A673 (cell line): Measurements from ENCODE around the gene SLC2A6. TPM values are rescaled to one million over a fixed set of nuclear protein-coding genes. Genes with fewer than 3 reads are reported as not detected.

Source experiments
- BruUV-seq: library from RNA; stranded (reverse); fragments of 400-500 nt; replicated peaks from 2 replicates; lab custom pipeline; 2021; lab: Mats Ljungman, UMichigan
- CTCF ChIA-PET: fragments of 300-600 bp; sonication (Branson Sonifier 250); formaldehyde crosslinking; loops from one replicate; lab custom pipeline; 2022; ENCODE audit warnings: antibody characterized with exemption; lab: Charles Lee
- POLR2A ChIA-PET: fragments of 300-600 bp; sonication (Branson Sonifier 250); formaldehyde crosslinking; loops from one replicate; lab custom pipeline; 2022; ENCODE audit warnings: antibody characterized with exemption; ENCODE audit not compliant: low non-redundant PET; lab: Charles Lee
- DNase-seq: peaks from one replicate; pipeline ENCODE4 v3.0.0-alpha.2; 2015; ENCODE audit warnings: low spot score
- H3K27ac ChIP-seq: fragments of 200-600 bp; sonication (generic); 2 replicates; pipeline ENCODE4 v1.5.1; 2016; ENCODE audit warnings: mixed run types, low read depth, mild to moderate bottlenecking, mixed read lengths, antibody characterized with exemption, low read length; ENCODE audit not compliant: poor library complexity, severe bottlenecking
- H3K27me3 ChIP-seq: fragments of 200-600 bp; sonication (generic); replicated peaks from 2 replicates; pipeline ENCODE4 v1.6.1; 2017; ENCODE audit warnings: mixed run types, low read depth, mild to moderate bottlenecking, mixed read lengths, antibody characterized with exemption, low read length; ENCODE audit not compliant: insufficient read depth, poor library complexity
- H3K36me3 ChIP-seq: fragments of 200-600 bp; sonication (generic); 2 replicates; pipeline ENCODE4 v1.6.1; 2016; ENCODE audit warnings: mixed run types, mild to moderate bottlenecking, mixed read lengths, antibody characterized with exemption, low read length; ENCODE audit not compliant: insufficient read depth, poor library complexity, severe bottlenecking
- H3K4me1 ChIP-seq: fragments of 200-600 bp; sonication (generic); 2 replicates; pipeline ENCODE4 v1.6.1; 2017; ENCODE audit warnings: mixed run types, mild to moderate bottlenecking, mixed read lengths, antibody characterized with exemption, low read length; ENCODE audit not compliant: insufficient read depth, poor library complexity, severe bottlenecking
- H3K4me3 ChIP-seq: fragments of 200-600 bp; sonication (generic); 2 replicates; pipeline ENCODE4 v1.5.1; 2016; ENCODE audit warnings: low read depth, mixed run types, mild to moderate bottlenecking, mixed read lengths, low read length; ENCODE audit not compliant: poor library complexity, severe bottlenecking
- H3K9me3 ChIP-seq: fragments of 200-600 bp; sonication (generic); 2 replicates; pipeline ENCODE4 v1.6.1; 2016; ENCODE audit warnings: mixed run types, low read depth, mild to moderate bottlenecking, mixed read lengths, antibody characterized with exemption, low read length; ENCODE audit not compliant: poor library complexity, severe bottlenecking
- CTCF ChIP-seq: fragments of 300-800, 200-600 bp; sonication (generic); conservative IDR thresholded peaks from 2 replicates; pipeline ENCODE4 v1.5.1; 2017; ENCODE audit warnings: low read depth, mild to moderate bottlenecking, antibody characterized with exemption, low read length, moderate library complexity, mixed read lengths
- EZH2 ChIP-seq: fragments of 200-600 bp; sonication (generic); IDR thresholded peaks from 2 replicates; pipeline ENCODE4 v1.6.1; 2017; ENCODE audit warnings: borderline replicate concordance, low read depth, mild to moderate bottlenecking, mixed read lengths, antibody characterized with exemption, low read length; ENCODE audit not compliant: poor library complexity, severe bottlenecking
- intact Hi-C: fragments of 100-400 bp; cut with micrococcal nuclease; formaldehyde crosslinking; loops from one replicate; pipeline ENCODE4 v1.10.0; 2022; ENCODE audit not compliant: unreplicated experiment
- total RNA-seq: library from RNA; stranded (reverse); gene quantifications from 2 replicates; pipeline ENCODE4 v1.2.3, GENCODE V29; 2021

Gene SLC2A6
- total RNA-seq, 1 experiment from 2014 or later = 1.8 TPM

GRCh38 chr9:133463234-133463863 is 15.6 kb downstream of the SLC2A6 start:
- ChIA-PET POLR2A (no interaction called here), CTCF (no interaction called here)
- Histone ChIP-seq H3K9me3 (no peaks in the 10 kb centered on the region), H3K36me3 (no peaks in the 10 kb centered on the region), H3K4me3 (no peak overlapping the region), H3K27me3 (no peaks in the 10 kb centered on the region), H3K4me1 (peaks cover 5% of the 10 kb centered on the region), H3K27ac (no peak overlapping the region)
- no peak for TF ChIP-seq CTCF
- no peak for TF ChIP-seq EZH2
- no peak for DNase-seq
- no TSS peak for BruUV-seq
- intact Hi-C loops = no loop called here

- H3K36me3 ChIP-seq = no peaks in the 10 kb centered on the region
- ChIA-PET POLR2A (no interaction called here), CTCF (interaction anchor here (0.5 kb wide), 1 partner anchor 11 kb away, joined by 4 read pairs; no protein-coding TSS in a partner anchor)
- peaks cover 5% of the 10 kb centered on the region for H3K4me1 ChIP-seq
- H3K4me3 ChIP-seq = no peak overlapping the region
- DNase-seq = no peak
- no peak overlapping the region for H3K27ac ChIP-seq
- BruUV-seq = no TSS peak
- intact Hi-C loops = no loop called here
- H3K27me3 ChIP-seq = no peaks in the 10 kb centered on the region
- no peaks in the 10 kb centered on the region for H3K9me3 ChIP-seq
- TF ChIP-seq CTCF (no peak), EZH2 (no peak)
Measured at GRCh38 chr9:133461975-133462374, 16.9 kb downstream of the SLC2A6 start.

- TF ChIP-seq EZH2 (no peak), CTCF (no peak)
- Histone ChIP-seq H3K9me3 (no peaks in the 10 kb centered on the region), H3K36me3 (no peaks in the 10 kb centered on the region), H3K4me1 (peaks cover 5% of the 10 kb centered on the region), H3K27ac (peak overlapping the region; percentile 89), H3K27me3 (no peaks in the 10 kb centered on the region), H3K4me3 (peak overlapping the region; percentile 61)
- ChIA-PET POLR2A (no interaction called here), CTCF (no interaction called here)
- DNase-seq = no peak
- intact Hi-C loops = no loop called here
- BruUV-seq = no TSS peak
Measured at GRCh38 chr9:133460405-133461175, 18.3 kb downstream of the SLC2A6 start.
